Nephron progenitor cell (in vitro differentiated cells): ENCODE data around the gene HTR6.

Source experiments
- DNase-seq: peaks from one replicate; pipeline ENCODE4 v3.0.0; 2021
- H3K27ac Mint-ChIP-seq: 2 replicates; pipeline ENCODE4 v1.8.0; 2021; ENCODE audit warnings: mild to moderate bottlenecking, moderate library complexity, mixed read lengths
- H3K27me3 Mint-ChIP-seq: 2 replicates; pipeline ENCODE4 v1.8.0; 2021; ENCODE audit warnings: mild to moderate bottlenecking, low read depth, mixed read lengths; ENCODE audit not compliant: poor library complexity
- H3K36me3 Mint-ChIP-seq: 2 replicates; pipeline ENCODE4 v1.8.0; 2021; ENCODE audit warnings: low read depth, mixed read lengths
- H3K4me1 Mint-ChIP-seq: 2 replicates; pipeline ENCODE4 v1.8.0; 2021; ENCODE audit warnings: mixed read lengths
- H3K4me3 Mint-ChIP-seq: 2 replicates; pipeline ENCODE4 v1.8.0; 2021; ENCODE audit warnings: mild to moderate bottlenecking, moderate library complexity, mixed read lengths
- H3K9me3 Mint-ChIP-seq: 2 replicates; pipeline ENCODE4 v1.8.0; 2021; ENCODE audit warnings: mild to moderate bottlenecking, moderate library complexity, mixed read lengths
- CTCF ChIP-seq: fragments of 200-600 bp; sonication (generic); IDR thresholded peaks from 2 replicates; pipeline ENCODE4 v1.5.0; 2021; ENCODE audit warnings: antibody characterized with exemption

Gene HTR6

GRCh38 chr1:19682257-19682656 lies 17.6 kb downstream of the HTR6 start:
- Mint-ChIP-seq H3K36me3 (no peaks in the 10 kb centered on the region), H3K27me3 (peaks cover 24% of the 10 kb centered on the region), H3K27ac (no peak overlapping the region), H3K4me3 (no peak overlapping the region), H3K4me1 (no peaks in the 10 kb centered on the region), H3K9me3 (no peaks in the 10 kb centered on the region)
- no peak for TF ChIP-seq CTCF
- no peak for DNase-seq

GRCh38 chr1:19682901-19683300 lies 18.2 kb downstream of the HTR6 start:
- no peak overlapping the region for H3K4me3 Mint-ChIP-seq
- no peaks in the 10 kb centered on the region for H3K36me3 Mint-ChIP-seq
- no peaks in the 10 kb centered on the region for H3K4me1 Mint-ChIP-seq
- H3K27me3 Mint-ChIP-seq: peaks cover 24% of the 10 kb centered on the region
- no peaks in the 10 kb centered on the region for H3K9me3 Mint-ChIP-seq
- no peak for TF ChIP-seq CTCF
- DNase-seq: no peak
- no peak overlapping the region for H3K27ac Mint-ChIP-seq

GRCh38 chr1:19683351-19683750 lies 18.7 kb downstream of the HTR6 start:
- Mint-ChIP-seq H3K9me3 (no peaks in the 10 kb centered on the region), H3K4me1 (no peaks in the 10 kb centered on the region), H3K4me3 (no peak overlapping the region), H3K36me3 (no peaks in the 10 kb centered on the region), H3K27ac (no peak overlapping the region), H3K27me3 (peaks cover 25% of the 10 kb centered on the region)
- TF ChIP-seq CTCF: no peak
- no peak for DNase-seq

- H3K27me3 Mint-ChIP-seq: peaks cover 27% of the 10 kb centered on the region
- H3K9me3 Mint-ChIP-seq: no peaks in the 10 kb centered on the region
- DNase-seq: no peak
- H3K36me3 Mint-ChIP-seq: no peaks in the 10 kb centered on the region
- H3K27ac Mint-ChIP-seq: no peak overlapping the region
- no peak overlapping the region for H3K4me3 Mint-ChIP-seq
- no peak for TF ChIP-seq CTCF
- no peaks in the 10 kb centered on the region for H3K4me1 Mint-ChIP-seq
These were observed 20.0 kb downstream of the HTR6 start for GRCh38 chr1:19684677-19685076.

- Mint-ChIP-seq H3K4me1 (no peaks in the 10 kb centered on the region), H3K9me3 (no peaks in the 10 kb centered on the region), H3K27me3 (peaks cover 18% of the 10 kb centered on the region), H3K36me3 (no peaks in the 10 kb centered on the region), H3K4me3 (no peak overlapping the region), H3K27ac (no peak overlapping the region)
- no peak for DNase-seq
- no peak for TF ChIP-seq CTCF
These were observed 21.3 kb downstream of the HTR6 start for GRCh38 chr1:19685994-19686393.

GRCh38 chr1:19687414-19687813 lies 22.7 kb downstream of the HTR6 start:
- Mint-ChIP-seq H3K27ac (no peak overlapping the region), H3K4me3 (no peak overlapping the region), H3K27me3 (peaks cover 21% of the 10 kb centered on the region), H3K9me3 (no peaks in the 10 kb centered on the region), H3K4me1 (no peaks in the 10 kb centered on the region), H3K36me3 (no peaks in the 10 kb centered on the region)
- no peak for TF ChIP-seq CTCF
- no peak for DNase-seq
